NCI-H1694 (cell line): ENCODE measurements around the gene RABIF.
"Not testable (repeated sequence)": the region's sequence is repeated elsewhere in the genome, so short reads cannot be mapped to it uniquely, and the experiment has no call there.

Source experiments
- DNase-seq: peaks from one replicate; lab custom pipeline; 2025; lab: John Stamatoyannopoulos, UW

RABIF gene

GRCh38 chr1:202888531-202889360 is at the start of gene RABIF:
Gene RABIF (minus strand): TSS chr1:202889149. CDS start chr1:202889098, 51 bp downstream.
- peak; percentile 97 for DNase-seq

GRCh38 chr1:202938287-202938925 is 49.5 kb upstream of the RABIF start:
- DNase-seq, result no peak

- not testable (repeated sequence) for DNase-seq
These were observed 47.5 kb upstream of the RABIF start for GRCh38 chr1:202936409-202936808.

GRCh38 chr1:202935844-202936243 is 46.9 kb upstream of the RABIF start:
- DNase-seq, result no peak

- no peak for DNase-seq
These were observed 45.8 kb upstream of the RABIF start for GRCh38 chr1:202934755-202935154.

- DNase-seq, result no peak
These were observed 43.5 kb upstream of the RABIF start for GRCh38 chr1:202932476-202932875.

- DNase-seq, result peak; percentile 94
These were observed 37.9 kb upstream of the RABIF start, which contains the start of gene KLHL12 for GRCh38 chr1:202926581-202927491. Gene KLHL12 (minus strand): TSS chr1:202927234. CDS start chr1:202925162, 2,072 bp downstream.

- DNase-seq, result no peak
These were observed 34.6 kb upstream of the RABIF start for GRCh38 chr1:202923533-202923932.

GRCh38 chr1:202919615-202920014 is 30.7 kb upstream of the RABIF start:
- no peak for DNase-seq

- DNase-seq, result no peak
These were observed 26.2 kb upstream of the RABIF start for GRCh38 chr1:202915146-202915545.

- DNase-seq, result not testable (repeated sequence)
These were observed 23.5 kb upstream of the RABIF start for GRCh38 chr1:202912476-202912875.

- DNase-seq, result no peak
These were observed 20.5 kb upstream of the RABIF start for GRCh38 chr1:202909494-202909893.

GRCh38 chr1:202908998-202909397 is 20.0 kb upstream of the RABIF start:
- no peak for DNase-seq

GRCh38 chr1:202905331-202905730 is 16.4 kb upstream of the RABIF start:
- DNase-seq, result no peak

- DNase-seq, result not testable (repeated sequence)
These were observed 14.9 kb upstream of the RABIF start for GRCh38 chr1:202903808-202904207.

- no peak for DNase-seq
These were observed 12.6 kb upstream of the RABIF start for GRCh38 chr1:202901555-202901954.

- no peak for DNase-seq
These were observed 3.6 kb upstream of the RABIF start for GRCh38 chr1:202892501-202892900.

GRCh38 chr1:202890392-202890791 is 1.4 kb upstream of the RABIF start:
- no peak for DNase-seq

- DNase-seq, result peak; percentile 42
These were observed 773 bp downstream of the RABIF start for GRCh38 chr1:202888221-202888530.

GRCh38 chr1:202880961-202881460 is 7.9 kb downstream of the RABIF start:
- DNase-seq, result no peak

- no peak for DNase-seq
These were observed 8.9 kb downstream of the RABIF start for GRCh38 chr1:202880062-202880461.

GRCh38 chr1:202879128-202879527 is 9.8 kb downstream of the RABIF start:
- DNase-seq, result no peak
